Hematopoietic multipotent progenitor cell (in vitro differentiated cells): ENCODE results near the gene GATAD2A. TPM values are rescaled to one million over a fixed set of nuclear protein-coding genes. Genes with fewer than 3 reads are reported as not detected.

Source experiments
- DNase-seq, 3 donors: peaks; one replicate each; pipeline ENCODE4 v3.0.0-alpha.2; 2011 to 2015; ENCODE audit warnings: low read depth in 2 of 3, low spot score in 2 of 3
- total RNA-seq: library from RNA; depleted of rRNA; stranded (reverse); fragments of >200 nt; gene quantifications from one replicate; pipeline ENCODE4 v1.2.3, GENCODE V29; 2012

GATAD2A gene
- total RNA-seq, 1 donor: 47.1 TPM

- DNase-seq: no peak
Measured at GRCh38 chr19:19417628-19418245, 12.3 kb downstream of the GATAD2A start.

GRCh38 chr19:19418555-19419260 is 13.2 kb downstream of the GATAD2A start:
- no peak for DNase-seq

DNA sequence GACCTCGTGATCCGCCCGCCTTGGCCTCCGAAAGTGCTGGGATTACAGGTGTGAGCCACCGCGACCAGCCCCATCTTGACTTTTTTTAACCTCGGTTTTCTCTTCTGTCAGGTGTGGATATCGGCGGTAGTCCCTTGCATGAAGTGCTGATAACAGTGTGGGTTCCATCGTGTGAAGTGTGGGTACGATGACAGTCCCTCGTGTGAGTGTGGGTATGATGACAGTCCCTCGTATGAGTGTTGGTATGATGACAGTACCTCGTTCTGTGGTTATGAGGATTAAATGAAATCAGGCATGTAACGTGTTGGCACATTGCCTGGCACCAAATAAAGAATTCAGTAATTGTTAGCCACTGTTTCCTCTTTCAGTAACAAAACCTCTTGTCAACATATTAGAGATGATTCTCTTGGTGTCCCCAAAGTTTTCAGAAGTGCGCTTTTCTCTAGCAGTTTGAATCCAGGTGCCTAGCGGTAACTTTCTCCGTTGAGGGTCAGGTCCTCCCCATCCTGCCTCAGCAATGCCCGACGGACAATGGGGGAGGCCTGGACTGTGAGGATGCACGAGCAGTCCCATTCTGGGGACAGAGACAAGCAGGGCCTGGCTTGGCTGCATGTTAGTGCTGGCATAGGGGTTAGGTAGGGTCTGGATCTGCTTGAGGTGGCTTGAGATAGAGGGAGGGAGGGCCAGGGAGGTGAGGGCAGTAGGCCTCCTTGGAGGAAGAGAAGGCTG is 15.3 kb downstream of the GATAD2A start:
- peak in 2 of 3 donors; percentile 18 to 49 for DNase-seq

DNA sequence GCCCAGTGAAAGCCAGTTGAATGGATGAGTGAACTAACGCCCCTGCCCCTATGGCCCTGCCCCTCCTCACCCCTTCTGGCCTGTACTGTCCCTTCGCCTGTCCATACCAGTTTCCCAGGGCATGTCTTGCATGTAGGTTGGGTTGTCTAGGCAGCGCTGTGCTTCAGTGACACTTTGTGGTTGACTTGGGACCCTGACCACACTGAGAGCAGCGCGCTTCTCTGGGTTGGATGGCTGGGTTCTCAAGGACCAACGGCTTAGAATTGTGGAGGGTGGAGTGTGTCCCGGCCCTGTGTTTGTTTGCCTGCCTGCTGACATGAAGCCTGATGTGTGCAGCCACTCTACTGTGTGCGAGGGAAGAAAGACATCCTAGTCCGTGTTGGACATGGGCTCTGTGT is 15.8 kb downstream of the GATAD2A start:
- DNase-seq: no peak

DNA sequence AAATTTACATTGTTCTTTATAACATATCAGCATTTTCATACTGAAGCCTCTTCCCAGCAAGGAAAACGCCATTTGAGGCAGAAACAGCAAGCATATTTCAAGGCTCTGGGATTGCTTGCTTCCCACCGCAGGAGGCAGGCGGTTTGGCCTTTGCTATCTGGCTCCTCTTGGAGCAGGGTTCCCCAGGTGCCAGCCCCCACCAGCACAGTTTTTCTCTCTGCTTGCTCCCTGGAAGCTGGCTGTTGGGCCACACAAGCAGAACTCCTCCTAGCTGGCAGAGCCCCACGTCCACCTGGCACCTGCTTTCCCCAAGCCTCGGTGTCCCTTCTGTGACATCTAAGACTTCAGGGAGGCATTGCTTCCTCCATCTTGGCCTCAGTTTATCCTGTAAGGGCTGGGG is 16.7 kb downstream of the GATAD2A start:
- DNase-seq: no peak

GRCh38 chr19:19423322-19423721 is 17.8 kb downstream of the GATAD2A start:
- DNase-seq: no peak

GRCh38 chr19:19425170-19425875 is 19.8 kb downstream of the GATAD2A start:
- DNase-seq: no peak

- no peak for DNase-seq
Measured at GRCh38 chr19:19426216-19426615, 20.7 kb downstream of the GATAD2A start.

DNA sequence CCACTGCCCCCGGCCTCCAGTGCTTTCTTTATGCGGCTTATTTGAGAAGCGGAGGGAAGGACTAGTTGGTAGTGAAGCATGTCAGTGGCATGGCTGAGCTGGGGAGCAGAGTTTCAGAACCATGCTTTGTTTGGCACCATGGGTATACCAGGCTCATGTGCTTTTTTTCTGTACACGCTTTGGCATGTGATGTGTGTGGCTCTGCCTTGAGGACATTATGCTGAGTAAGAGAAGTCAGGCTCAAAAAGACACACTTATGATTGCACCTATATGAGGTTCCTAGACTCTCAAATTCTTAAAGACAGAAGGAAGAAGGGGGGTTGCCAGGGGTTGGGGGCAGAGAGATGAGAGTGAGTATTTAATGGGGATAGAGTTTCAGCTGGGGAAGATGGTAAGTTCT is 21.3 kb downstream of the GATAD2A start:
- no peak for DNase-seq

DNA sequence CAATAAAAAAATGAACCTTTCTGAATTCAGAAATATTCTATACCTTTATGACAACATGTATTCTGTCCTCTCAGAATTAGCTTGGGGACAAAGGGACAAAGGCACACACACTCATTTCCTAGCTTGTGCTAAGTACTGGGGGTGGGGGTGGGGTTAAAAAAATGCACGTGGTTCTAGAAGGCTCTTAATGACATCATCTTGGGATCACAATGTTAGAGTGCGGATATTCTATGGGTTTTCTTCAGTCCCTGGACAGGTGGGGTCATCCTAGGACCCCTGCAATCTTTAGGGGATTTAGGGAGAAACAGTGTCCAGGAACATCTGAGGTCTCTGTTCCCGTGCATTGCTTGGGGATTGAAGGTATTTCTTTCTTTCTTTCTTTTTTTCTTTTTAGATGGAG is 21.8 kb downstream of the GATAD2A start:
- no peak for DNase-seq

DNA sequence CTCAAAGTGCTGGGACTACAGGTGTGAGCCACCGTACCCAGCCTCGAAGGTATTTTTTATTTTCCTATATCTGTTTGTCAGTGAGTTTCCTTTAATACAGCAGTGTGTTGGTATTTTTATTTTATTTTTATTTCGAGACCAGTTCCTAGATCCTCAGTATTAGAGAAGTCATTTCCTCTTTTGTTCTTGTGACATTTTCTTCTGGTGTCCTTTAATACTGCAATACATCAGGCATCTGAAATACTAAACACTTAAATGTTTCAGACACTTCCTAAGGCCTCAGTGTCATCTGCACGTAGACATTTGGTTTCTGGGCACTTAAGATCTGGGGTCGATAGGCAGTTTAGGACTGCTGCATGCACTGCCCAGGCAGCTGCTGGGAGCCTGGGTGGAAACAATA is 22.5 kb downstream of the GATAD2A start:
- DNase-seq: no peak

- DNase-seq: no peak
Measured at GRCh38 chr19:19428746-19429145, 23.3 kb downstream of the GATAD2A start.

GRCh38 chr19:19429361-19429760 is 23.9 kb downstream of the GATAD2A start:
- DNase-seq: no peak

DNA sequence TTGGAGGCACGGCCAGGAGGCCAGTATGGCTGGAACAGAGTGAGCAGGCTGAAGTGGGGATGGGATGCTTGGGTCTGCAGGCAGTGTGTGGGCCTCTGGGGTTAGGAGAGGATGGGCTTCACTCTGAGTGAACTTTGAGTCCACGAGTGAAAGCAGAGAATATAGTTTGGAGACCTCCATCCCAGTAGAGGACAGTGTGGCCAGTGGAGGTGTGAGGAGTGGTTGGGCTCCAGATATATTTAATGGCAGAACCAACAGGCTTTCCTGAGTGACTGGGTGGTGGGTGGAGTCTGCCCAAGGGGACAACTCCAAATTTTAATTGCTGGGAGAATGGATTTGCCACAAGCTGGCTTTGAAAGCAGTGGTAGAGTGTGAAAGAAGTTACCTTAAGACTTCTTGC is 27.3 kb downstream of the GATAD2A start:
- no peak for DNase-seq

DNA sequence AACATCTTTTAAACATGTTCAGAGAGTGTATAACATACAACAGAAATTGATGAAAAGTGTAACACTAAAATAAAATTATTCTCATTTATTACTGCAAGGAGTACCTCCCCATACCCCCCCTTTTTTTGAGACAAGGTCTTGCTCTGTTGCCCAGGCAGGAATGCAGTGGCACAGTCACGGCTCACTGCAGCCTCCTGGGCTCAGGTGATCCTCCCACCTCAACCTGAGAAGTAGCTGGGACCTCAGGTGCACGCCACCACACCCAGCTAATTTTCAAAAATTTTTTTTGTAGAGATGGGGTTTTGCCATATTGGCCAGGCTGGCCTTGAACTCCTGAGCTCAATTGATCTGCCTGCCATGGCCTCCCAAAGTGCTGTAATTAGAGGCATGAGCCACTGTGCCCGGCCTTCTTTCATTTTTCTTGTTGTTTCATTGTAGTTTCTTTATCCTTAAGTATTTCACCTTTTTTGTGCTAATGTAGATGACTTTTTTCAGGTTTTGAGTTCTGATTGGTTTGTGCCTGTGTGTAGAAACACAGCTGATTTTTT is 28.3 kb downstream of the GATAD2A start:
- DNase-seq: no peak

DNA sequence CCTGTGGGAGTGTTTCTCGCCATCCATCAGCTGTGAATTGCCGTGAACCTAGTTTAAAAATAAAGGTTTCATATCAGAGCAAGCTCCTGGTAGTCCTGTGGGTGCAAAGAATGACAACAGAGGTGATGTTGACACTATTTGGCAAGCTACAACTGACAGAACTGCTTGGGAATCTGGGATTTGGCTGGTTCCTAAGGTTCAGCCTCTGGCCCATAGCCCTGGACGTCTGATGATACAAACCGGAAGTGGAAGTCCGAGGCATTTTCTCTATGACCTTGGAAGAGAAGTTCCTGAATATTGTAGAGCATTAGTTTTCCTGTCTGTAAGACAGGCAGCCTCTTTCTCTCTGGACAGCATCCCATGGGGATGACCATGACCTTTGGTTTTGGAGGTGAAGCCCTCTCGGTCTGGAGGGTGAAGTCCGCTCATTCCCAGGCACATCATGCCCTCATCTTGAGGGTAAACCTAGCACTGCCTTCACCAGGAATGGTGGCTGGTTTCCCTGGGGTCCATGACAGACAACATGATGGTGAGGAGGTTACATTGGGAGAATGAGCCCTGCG is 29.1 kb downstream of the GATAD2A start:
- no peak for DNase-seq

- DNase-seq: no peak
Measured at GRCh38 chr19:19436137-19436691, 30.7 kb downstream of the GATAD2A start.

DNA sequence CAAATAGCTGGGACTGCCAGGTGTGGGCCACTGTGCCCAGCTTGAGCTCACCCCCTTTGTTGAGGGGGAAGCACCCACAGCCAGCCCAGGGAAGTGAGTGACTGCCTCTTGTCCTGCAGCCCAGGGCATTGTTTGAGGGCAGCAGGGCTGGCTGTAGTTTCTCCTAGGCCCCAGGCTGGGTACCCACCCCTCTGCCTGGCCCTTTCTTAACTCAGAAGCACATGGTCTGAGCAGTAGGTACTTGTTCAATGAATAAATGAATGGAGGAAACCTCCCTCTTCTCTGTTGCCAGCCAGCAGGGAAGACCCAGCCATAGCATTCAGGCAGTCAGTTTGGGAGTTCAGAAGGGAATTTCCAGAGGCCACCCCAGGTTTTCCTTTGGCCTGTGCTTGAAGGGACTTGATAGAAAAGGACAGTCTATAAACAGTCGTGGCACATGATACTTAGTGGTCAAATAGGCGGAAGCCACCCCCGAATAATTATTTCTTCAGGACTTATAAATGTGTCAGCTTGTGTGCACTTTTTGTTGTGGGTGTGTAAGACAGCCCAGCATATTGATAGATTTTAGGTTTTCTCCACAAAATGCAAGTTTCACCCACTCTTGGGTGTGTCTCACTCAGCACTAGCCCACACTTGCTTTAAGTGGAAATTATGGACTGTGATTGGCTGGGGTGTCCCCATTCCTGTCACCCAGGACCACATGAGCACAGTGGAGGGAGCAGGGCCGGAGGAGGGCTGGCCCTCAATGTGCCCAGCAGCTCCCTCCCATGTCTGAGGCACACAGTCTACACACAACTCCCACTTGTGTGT is 33.1 kb downstream of the GATAD2A start:
- DNase-seq: no peak

- DNase-seq: no peak
Measured at GRCh38 chr19:19439176-19439482, 33.7 kb downstream of the GATAD2A start.

DNA sequence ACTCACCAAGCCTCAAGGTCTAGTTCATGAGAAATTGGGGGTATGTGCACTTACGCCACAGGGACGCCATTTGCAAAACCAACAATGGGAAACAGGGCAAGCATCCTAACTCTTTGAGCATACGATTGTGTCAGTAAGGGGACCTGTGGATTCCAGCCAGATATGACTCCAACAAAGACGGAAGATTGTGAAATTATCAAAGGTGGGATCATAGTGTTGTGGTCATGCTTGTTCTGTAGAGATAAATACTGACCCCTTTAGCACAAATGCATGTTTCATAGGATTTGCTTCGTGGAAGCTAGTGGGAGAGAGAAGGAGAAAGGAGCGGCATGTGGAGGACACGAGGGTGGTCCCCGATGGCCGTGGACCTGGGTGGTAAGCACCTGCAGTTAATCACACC is 37.8 kb downstream of the GATAD2A start:
- no peak for DNase-seq
